GM21529 (cell line): ENCODE results near the gene SEMA3E.

ENCODE experiments used
- ATAC-seq: cut with Tn5 transposase; IDR thresholded peaks from one replicate; pipeline ENCODE4 v1.9.1; 2021; ENCODE audit not compliant: unreplicated experiment

The SEMA3E gene

GRCh38 chr7:83366629-83367028, 282.3 kb downstream of the SEMA3E start:
- no peak for ATAC-seq

- ATAC-seq, result no peak
These were observed 283.2 kb downstream of the SEMA3E start for GRCh38 chr7:83365746-83366145.

GRCh38 chr7:83362871-83363550, 285.9 kb downstream of the SEMA3E start:
- no peak for ATAC-seq

- ATAC-seq, result no peak
These were observed 289.8 kb downstream of the SEMA3E start for GRCh38 chr7:83359108-83359507.

GRCh38 chr7:83355143-83355542, 293.8 kb downstream of the SEMA3E start:
- no peak for ATAC-seq

- no peak for ATAC-seq
These were observed 300.9 kb downstream of the SEMA3E start for GRCh38 chr7:83347945-83348444.

GRCh38 chr7:83339907-83340306, 309.0 kb downstream of the SEMA3E start:
- no peak for ATAC-seq

- no peak for ATAC-seq
These were observed 310.5 kb downstream of the SEMA3E start for GRCh38 chr7:83338277-83338950.

- ATAC-seq, result no peak
These were observed 311.9 kb downstream of the SEMA3E start for GRCh38 chr7:83337050-83337449.

- no peak for ATAC-seq
These were observed 322.7 kb downstream of the SEMA3E start for GRCh38 chr7:83326223-83326622.

- ATAC-seq, result no peak
These were observed 323.9 kb downstream of the SEMA3E start for GRCh38 chr7:83325083-83325482.

GRCh38 chr7:83324596-83324995, 324.3 kb downstream of the SEMA3E start:
- ATAC-seq, result no peak

- ATAC-seq, result no peak
These were observed 327.9 kb downstream of the SEMA3E start for GRCh38 chr7:83321011-83321410.

- ATAC-seq, result no peak
These were observed 335.0 kb downstream of the SEMA3E start for GRCh38 chr7:83313931-83314330.
